H1 (cell line): ENCODE measurements around the gene HDAC9. TPM values are rescaled to one million over a fixed set of nuclear protein-coding genes. Genes with fewer than 3 reads are reported as not detected.

Experiments
- CTCF ChIA-PET: fragments of 300-600 bp; sonication (Branson Sonifier 250); formaldehyde crosslinking; loops from one replicate; lab custom pipeline; 2021; ENCODE audit not compliant: partially characterized antibody; lab: Charles Lee
- POLR2A ChIA-PET: fragments of 300-600 bp; sonication (Branson Sonifier 250); formaldehyde crosslinking; loops from one replicate; lab custom pipeline; 2021; ENCODE audit warnings: inconsistent platforms; ENCODE audit not compliant: partially characterized antibody; lab: Charles Lee
- DNase-seq, 2 experiments: peaks; one replicate each; pipeline versions ENCODE4 v3.0.0 to v3.0.0-alpha.2; 2010 to 2022; ENCODE audit warnings: low spot score in 2 of 2, low read depth in 1 of 2, mixed read lengths in 1 of 2
- FAIRE-seq: peaks from 2 replicates; lab custom pipeline; 2011; peaks lifted over from hg19 to GRCh38; lab: Jason Lieb, UNC
- H2AFZ ChIP-seq: 2 replicates; pipeline ENCODE4 v1.8.1; 2012; ENCODE audit warnings: low read length, inconsistent platforms
- H2AK5ac ChIP-seq: 2 replicates; pipeline ENCODE4 v1.6.1; 2013; ENCODE audit warnings: low read depth, low read length
- H2BK120ac ChIP-seq: replicated peaks from 2 replicates; pipeline ENCODE3; 2013; ENCODE audit warnings: low read depth, low read length, inconsistent platforms
- H2BK12ac ChIP-seq: 2 replicates; pipeline ENCODE4 v1.6.1; 2013; ENCODE audit warnings: low read depth, low read length
- H2BK15ac ChIP-seq: 2 replicates; pipeline ENCODE4 v1.6.1; 2013; ENCODE audit warnings: low read length
- H2BK20ac ChIP-seq: 2 replicates; pipeline ENCODE4 v1.6.1; 2013; ENCODE audit warnings: low read length
- H2BK5ac ChIP-seq: 2 replicates; pipeline ENCODE4 v1.6.1; 2013; ENCODE audit warnings: low read depth, low read length
- H3K14ac ChIP-seq: 2 replicates; pipeline ENCODE4 v1.6.1; 2013; ENCODE audit warnings: inconsistent platforms; ENCODE audit not compliant: insufficient read length
- H3K18ac ChIP-seq: 2 replicates; pipeline ENCODE4 v1.6.1; 2013; ENCODE audit warnings: low read length; ENCODE audit errors: extremely low read depth
- H3K23ac ChIP-seq: 2 replicates; pipeline ENCODE4 v1.6.1; 2013; ENCODE audit warnings: inconsistent platforms; ENCODE audit not compliant: insufficient read length
- H3K23me2 ChIP-seq: 2 replicates; pipeline ENCODE4 v1.6.1; 2013; ENCODE audit warnings: low read depth, low read length
- H3K27ac ChIP-seq: 2 replicates; pipeline ENCODE4 v1.6.1; 2011; ENCODE audit warnings: low read depth, low read length, inconsistent platforms
- H3K27me3 ChIP-seq, 4 experiments: replicated peaks in 1 of 4; 1 replicate in 1 of 4; 2 replicates in 3 of 4; pipeline versions ENCODE4 v1.6.1 to v1.8.1; 2011 to 2013; ENCODE audit warnings: low read length in 3 of 4, mild to moderate bottlenecking in 3 of 4, inconsistent platforms in 2 of 4, mixed read lengths in 2 of 4, moderate library complexity in 1 of 4; ENCODE audit not compliant: control insufficient read depth in 3 of 4, insufficient read depth in 3 of 4; ENCODE audit errors: extremely low read depth in 1 of 4
- H3K36me3 ChIP-seq, 4 experiments: 2 replicates each; pipeline versions ENCODE4 v1.6.1 to v1.8.1; 2011 to 2013; ENCODE audit warnings: mild to moderate bottlenecking in 4 of 4, low read length in 3 of 4, moderate library complexity in 2 of 4, control low read depth in 1 of 4, inconsistent platforms in 1 of 4; ENCODE audit not compliant: insufficient read depth in 4 of 4, control insufficient read depth in 2 of 4
- H3K4ac ChIP-seq: replicated peaks from 2 replicates; pipeline ENCODE3; 2013; ENCODE audit warnings: low read length, low read depth, mixed read lengths, inconsistent platforms; ENCODE audit not compliant: insufficient read length
- H3K4me1 ChIP-seq, 4 experiments: replicated peaks in 1 of 4; 1 replicate in 1 of 4; 2 replicates in 3 of 4; pipeline versions ENCODE4 v1.6.1 to v1.8.1; 2011 to 2013; ENCODE audit warnings: low read length in 3 of 4, inconsistent platforms in 2 of 4, mixed read lengths in 1 of 4; ENCODE audit not compliant: insufficient read depth in 4 of 4, control insufficient read depth in 3 of 4
- H3K4me2 ChIP-seq, 2 experiments: 2 replicates each; pipeline versions ENCODE4 v1.6.1 to v1.8.1; 2011 to 2013; ENCODE audit warnings: low read depth in 2 of 2, low read length in 2 of 2, control low read depth in 1 of 2, inconsistent platforms in 1 of 2, mild to moderate bottlenecking in 1 of 2; ENCODE audit not compliant: insufficient read depth in 1 of 2
- H3K4me3 ChIP-seq, 4 experiments: fragments of 200-600, 300-600 bp in 1 of 4; sonication (generic), shearing (Covaris generic), sonication (Bioruptor Twin) in 1 of 4; 2 replicates each; pipeline versions ENCODE4 v1.5.1 to v1.8.1; 2011 to 2016; ENCODE audit warnings: low read length in 4 of 4, low read depth in 3 of 4, control low read depth in 2 of 4, inconsistent platforms in 2 of 4, mild to moderate bottlenecking in 2 of 4, mixed read lengths in 1 of 4, moderate library complexity in 1 of 4; ENCODE audit not compliant: insufficient read depth in 2 of 4; ENCODE audit errors: extremely low read depth in 1 of 4
- H3K56ac ChIP-seq: replicated peaks from 2 replicates; pipeline ENCODE3; 2013; ENCODE audit warnings: low read depth, mild to moderate bottlenecking, mixed read lengths, low read length, inconsistent platforms; ENCODE audit not compliant: insufficient read length
- H3K79me1 ChIP-seq: 2 replicates; pipeline ENCODE4 v1.6.1; 2013; ENCODE audit warnings: low read depth, low read length, control low read depth
- H3K79me2 ChIP-seq, 2 experiments: 2 replicates each; pipeline versions ENCODE4 v1.6.1 to v1.8.1; 2012 to 2013; ENCODE audit warnings: low read length in 2 of 2, mild to moderate bottlenecking in 2 of 2, inconsistent platforms in 1 of 2; ENCODE audit not compliant: insufficient read depth in 2 of 2, control insufficient read depth in 1 of 2
- H3K9ac ChIP-seq, 4 experiments: replicated peaks in 1 of 4; 1 replicate in 1 of 4; 2 replicates in 3 of 4; pipeline versions ENCODE4 v1.6.1 to v1.8.1; 2011 to 2013; ENCODE audit warnings: low read depth in 3 of 4, low read length in 3 of 4, control low read depth in 2 of 4, mild to moderate bottlenecking in 2 of 4, moderate library complexity in 2 of 4, inconsistent platforms in 1 of 4; ENCODE audit errors: extremely low read depth in 1 of 4
- H3K9me3 ChIP-seq, 2 experiments: 2 replicates each; pipeline versions ENCODE4 v1.6.1 to v1.8.1; 2012 to 2013; ENCODE audit warnings: mild to moderate bottlenecking in 2 of 2, moderate library complexity in 2 of 2, control low read depth in 1 of 2, inconsistent platforms in 1 of 2, low read depth in 1 of 2, low read length in 1 of 2, mixed read lengths in 1 of 2; ENCODE audit not compliant: insufficient read depth in 2 of 2
- H4K20me1 ChIP-seq, 2 experiments: replicated peaks in 1 of 2; 2 replicates each; pipeline versions ENCODE3 to v1.8.1; 2011 to 2013; ENCODE audit warnings: inconsistent platforms in 2 of 2, low read length in 2 of 2, mild to moderate bottlenecking in 1 of 2; ENCODE audit not compliant: insufficient read depth in 2 of 2, control insufficient read depth in 1 of 2
- H4K5ac ChIP-seq: 2 replicates; pipeline ENCODE4 v1.6.1; 2013; ENCODE audit warnings: low read length, low read depth, mixed read lengths, inconsistent platforms; ENCODE audit not compliant: insufficient read length
- H4K8ac ChIP-seq: 2 replicates; pipeline ENCODE4 v1.8.0; 2013; ENCODE audit warnings: mild to moderate bottlenecking, moderate library complexity, low read length, inconsistent platforms; ENCODE audit not compliant: insufficient read depth; ENCODE audit errors: extremely low read depth
- H4K91ac ChIP-seq: replicated peaks from 2 replicates; pipeline ENCODE3; 2013; ENCODE audit warnings: low read length, mixed read lengths, inconsistent platforms; ENCODE audit not compliant: insufficient read length
- CBX8 ChIP-seq: fragments of 300-800, 300-1000 bp; sonication (generic); IDR thresholded peaks from 2 replicates; pipeline ENCODE4 v1.7.1; 2016; ENCODE audit warnings: low read depth, low read length, borderline replicate concordance
- CREB1 ChIP-seq: IDR thresholded peaks from 2 replicates; pipeline ENCODE4 v1.6.1; 2012; ENCODE audit warnings: inconsistent platforms
- EGR1 ChIP-seq: IDR thresholded peaks from 2 replicates; pipeline ENCODE4 v1.6.1; 2011; ENCODE audit warnings: low read depth, low read length, borderline replicate concordance
- EP300 ChIP-seq, 2 experiments: IDR thresholded peaks; 1 replicate in 1 of 2; 2 replicates in 1 of 2; pipeline ENCODE4 v1.6.1; 2011 to 2012; ENCODE audit warnings: low read depth in 2 of 2, low read length in 2 of 2, mild to moderate bottlenecking in 2 of 2, borderline replicate concordance in 1 of 2, inconsistent platforms in 1 of 2, moderate library complexity in 1 of 2
- EZH2 ChIP-seq: fragments of 200-600 bp; sonication (generic); IDR thresholded peaks from 2 replicates; pipeline ENCODE4 v1.7.1; 2012; ENCODE audit warnings: low read depth, mild to moderate bottlenecking, moderate library complexity, low read length, inconsistent platforms; ENCODE audit not compliant: severe bottlenecking
- GTF2F1 ChIP-seq: IDR thresholded peaks from 2 replicates; pipeline ENCODE4 v1.6.1; 2012; ENCODE audit warnings: low read depth, low read length, improper control_type of control experiment, borderline replicate concordance
- HDAC6 ChIP-seq: IDR thresholded peaks from one replicate; pipeline ENCODE4 v1.7.1; 2012; ENCODE audit warnings: low read depth, mild to moderate bottlenecking, inconsistent platforms, low read length, moderate library complexity
- KDM1A ChIP-seq: fragments of 200-600, 300-600 bp; sonication (generic); IDR thresholded peaks from 2 replicates; pipeline ENCODE4 v1.7.1; 2016; ENCODE audit warnings: mild to moderate bottlenecking, low read length, borderline replicate concordance
- MAFK ChIP-seq: IDR thresholded peaks from 2 replicates; pipeline ENCODE4 v1.6.1; 2012; ENCODE audit warnings: low read depth, mild to moderate bottlenecking, improper control_type of control experiment, low read length
- POLR2AphosphoS5 ChIP-seq: IDR thresholded peaks from 2 replicates; pipeline ENCODE4 v1.6.1; 2011; ENCODE audit warnings: low read depth, low read length
- SIRT6 ChIP-seq: IDR thresholded peaks from one replicate; pipeline ENCODE4 v1.7.1; 2012; ENCODE audit warnings: low read length, inconsistent platforms
- SUZ12 ChIP-seq: fragments of 200-600 bp; sonication (generic); IDR thresholded peaks from 2 replicates; pipeline ENCODE4 v1.6.1; 2012; ENCODE audit warnings: mild to moderate bottlenecking, inconsistent platforms, low read length, moderate library complexity, mixed read lengths
- TBP ChIP-seq: IDR thresholded peaks from 2 replicates; pipeline ENCODE4 v1.6.1; 2011; ENCODE audit warnings: low read depth, low read length, improper control_type of control experiment
- ZNF274 ChIP-seq: IDR thresholded peaks from 2 replicates; pipeline ENCODE4 v1.7.0; 2012; ENCODE audit warnings: low read length, borderline replicate concordance; ENCODE audit errors: extremely low read depth
- WGBS, 2 experiments: shearing (Covaris generic) in 1 of 2; methylation state at CpG; one replicate each; pipeline versions ENCODE4 v1.1.6 to v1.1.7; 2013 to 2015; ENCODE audit warnings: low lambda C conversion rate in 2 of 2, mixed read lengths in 2 of 2, inconsistent platforms in 1 of 2, low coverage in 1 of 2, missing lambda C conversion rate in 1 of 2; ENCODE audit not compliant: insufficient replicate concordance in 2 of 2, insufficient coverage in 1 of 2, insufficient read length in 1 of 2; ENCODE audit errors: extremely low coverage in 1 of 2, missing lambda C conversion rate in 1 of 2; 5-methylcytosine and 5-hydroxymethylcytosine counted together
- polyA plus RNA-seq, 7 experiments: library from polyadenylated mRNA; depleted of rRNA in 3 of 7; stranded (reverse) in 5 of 7; unstranded in 2 of 7; fragments of >200 nt in 5 of 7; fragments of 200-250 nt in 2 of 7; gene quantifications; 1 replicate in 5 of 7; 2 replicates in 1 of 7; 4 replicates in 1 of 7; pipeline versions ENCODE4 v1.2.1 to v1.2.3, GENCODE V29; 2011 to 2013; ENCODE audit warnings: missing spikeins in 2 of 7, mixed read lengths in 2 of 7
- total RNA-seq: library from RNA; stranded (reverse); fragmentation: NEBNext Ultra II Directional; extraction: Animal tissue kit (Norgen Biotek cat#: 25700); gene quantifications from 2 replicates; pipeline ENCODE4 v1.2.1, GENCODE V29; 2021

Gene HDAC9
- total and polyA plus RNA-seq, 2 of the 8 experiments (the other 6 are each of a cell fraction or from before 2014, with no cell fraction given), result 9.5 to 13.1 TPM

DNA sequence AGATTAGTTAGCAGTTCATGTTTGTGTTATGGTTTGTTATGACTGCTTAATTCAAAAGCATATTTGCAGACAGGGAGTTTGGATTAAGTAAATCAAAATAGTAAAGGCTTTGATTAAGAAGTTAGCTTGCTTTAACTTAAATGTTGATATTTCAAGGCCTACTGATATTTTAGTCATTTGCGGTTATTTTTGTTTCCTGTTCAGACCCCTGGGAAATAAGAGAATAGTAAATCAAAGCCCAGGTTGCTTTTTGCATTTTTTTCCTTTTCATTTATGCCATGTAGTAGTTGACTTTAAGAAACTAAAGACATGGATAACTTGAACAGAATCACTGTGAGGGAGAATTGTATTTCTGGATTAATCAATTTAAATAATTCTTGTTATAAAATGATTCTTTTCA, 77.3 kb downstream of the HDAC9 start:
- Histone ChIP-seq H3K23me2 (no peaks in the 10 kb centered on the region; the same call in 1 of the 2 replicates), H2BK5ac (no peak overlapping the region), H3K9me3 (no peaks in the 10 kb centered on the region), H3K23ac (no peak overlapping the region), H3K14ac (no peak overlapping the region), H3K18ac (no peak overlapping the region), H2BK120ac (no peak overlapping the region), H4K20me1 (no peaks in the 10 kb centered on the region), H3K4me3 (no peak overlapping the region), H2BK12ac (no peak overlapping the region), H3K4ac (no peak overlapping the region), H2AFZ (no peak overlapping the region), H3K27me3 (no peaks in the 10 kb centered on the region), H3K79me2 (no peaks in the 10 kb centered on the region), H3K79me1 (no peaks in the 10 kb centered on the region), H3K9ac (no peak overlapping the region), H2BK20ac (no peak overlapping the region), H4K91ac (no peak overlapping the region), H3K56ac (no peak overlapping the region), H2AK5ac (no peak overlapping the region), H3K4me2 (no peak overlapping the region), H4K8ac (no peak overlapping the region), H2BK15ac (no peak overlapping the region), H3K27ac (no peak overlapping the region), H3K36me3 (no peaks in the 10 kb centered on the region), H4K5ac (no peak overlapping the region), H3K4me1 (0 out of 7 replicates have a peak, but pooled peaks cover 0 to 3% (median 0%) of the 10 kb centered on the region in 4 experiments)
- POLR2A ChIA-PET, result no interaction called here
- FAIRE-seq (no peak), DNase-seq (no peak)
- 93% methylated on average over 1 of the region's 1 CpG; no CpG with 5 or more reads in 1 of the 2 experiments for WGBS, 2 experiments
- TF ChIP-seq EZH2, result no peak
- TF ChIP-seq TBP, result no peak
- no peak for TF ChIP-seq EP300 (IDR thresholded peaks at IDR 0.05; ENCODE audit: borderline replicate concordance in 1 of 2, low read depth in 2 of 2, low read length in 2 of 2)
- TF ChIP-seq SUZ12, result no peak
- TF ChIP-seq MAFK, result no peak
- no peak for TF ChIP-seq HDAC6
- no peak for TF ChIP-seq CREB1
- TF ChIP-seq ZNF274, result no peak
- TF ChIP-seq POLR2AphosphoS5, result no peak
- TF ChIP-seq SIRT6, result no peak
- TF ChIP-seq GTF2F1, result no peak
- no peak for TF ChIP-seq KDM1A
- TF ChIP-seq CBX8, result no peak
- TF ChIP-seq EGR1, result no peak
- CTCF ChIA-PET, result interaction anchor here (0.7 to 11.6 kb wide), 7 partner anchors 14 to 359 kb away, joined by 3 to 131 read pairs (median 7); no protein-coding TSS in a partner anchor
